Panc1 (cell line): Measurements from ENCODE around the gene PRR23A.

Experiments
- CTCF ChIP-seq: fragments of 450-650 bp; IDR thresholded peaks from 2 replicates; pipeline ENCODE4 v1.5.1; 2017; ENCODE audit warnings: mild to moderate bottlenecking
- POLR2AphosphoS5 ChIP-seq: IDR thresholded peaks from 2 replicates; pipeline ENCODE4 v1.6.1; 2012; ENCODE audit warnings: mild to moderate bottlenecking, low read depth, low read length, moderate library complexity
- REST ChIP-seq, 2 experiments: IDR thresholded peaks; 2 replicates each; pipeline ENCODE4 v1.6.1; 2011 to 2012; ENCODE audit warnings: low read depth in 2 of 2, control low read depth in 1 of 2, low read length in 1 of 2, mild to moderate bottlenecking in 1 of 2, moderate library complexity in 1 of 2; ENCODE audit not compliant: insufficient read depth in 1 of 2

- TF ChIP-seq CTCF, result no peak
- TF ChIP-seq REST (IDR thresholded peaks at IDR 0.05; ENCODE audit: insufficient read depth in 1 of 2, low read depth in 2 of 2, low read length in 1 of 2), result no peak
- no peak for TF ChIP-seq POLR2AphosphoS5
Measured at GRCh38 chr3:138976047-138976446, 30.0 kb downstream of the PRR23A start.
